Fibroblast of lung (primary cell): ENCODE data around the gene ZDHHC5. TPM values are rescaled to one million over a fixed set of nuclear protein-coding genes. Genes with fewer than 3 reads are reported as not detected.

Source experiments
- DNase-seq, 2 donors: peaks; one replicate each; pipeline versions ENCODE4 v3.0.0 to v3.0.0-alpha.2; 2010; ENCODE audit warnings: low read depth in 2 of 2
- H2AFZ ChIP-seq: 2 replicates; pipeline ENCODE4 v1.5.1; 2012; ENCODE audit warnings: low read length, control low read depth, inconsistent platforms
- H3K27ac ChIP-seq: 2 replicates; pipeline ENCODE4 v1.5.1; 2011; ENCODE audit warnings: low read length, control low read depth; ENCODE audit not compliant: insufficient read depth
- H3K27me3 ChIP-seq: 2 replicates; pipeline ENCODE4 v1.5.1; 2011; ENCODE audit warnings: mild to moderate bottlenecking, low read length; ENCODE audit not compliant: control insufficient read depth, insufficient read depth
- H3K36me3 ChIP-seq: 2 replicates; pipeline ENCODE4 v1.5.1; 2011; ENCODE audit warnings: low read length; ENCODE audit not compliant: control insufficient read depth, insufficient read depth
- H3K4me1 ChIP-seq: 2 replicates; pipeline ENCODE4 v1.5.1; 2011; ENCODE audit warnings: low read length; ENCODE audit not compliant: control insufficient read depth, insufficient read depth; ENCODE audit errors: extremely low read depth
- H3K4me2 ChIP-seq: 2 replicates; pipeline ENCODE4 v1.5.1; 2011; ENCODE audit warnings: low read length, control low read depth; ENCODE audit not compliant: insufficient read depth; ENCODE audit errors: extremely low read depth
- H3K4me3 ChIP-seq, 4 experiments: fragments of 200-600 bp in 1 of 4; sonication (generic) in 1 of 4; replicated peaks in 1 of 4; 2 replicates each; pipeline ENCODE4 v1.5.1; 2011 to 2016; ENCODE audit warnings: low read length in 4 of 4, low read depth in 3 of 4, mild to moderate bottlenecking in 3 of 4, control low read depth in 2 of 4, inconsistent platforms in 1 of 4, mixed read lengths in 1 of 4; ENCODE audit not compliant: insufficient read depth in 1 of 4; ENCODE audit errors: control extremely low read depth in 1 of 4
- H3K79me2 ChIP-seq: 2 replicates; pipeline ENCODE4 v1.5.1; 2012; ENCODE audit warnings: mild to moderate bottlenecking, low read length, inconsistent platforms; ENCODE audit not compliant: control insufficient read depth, insufficient read depth
- H3K9ac ChIP-seq: 2 replicates; pipeline ENCODE4 v1.5.1; 2011; ENCODE audit warnings: mild to moderate bottlenecking, low read length, control low read depth; ENCODE audit not compliant: insufficient read depth
- H3K9me3 ChIP-seq: 2 replicates; pipeline ENCODE4 v1.5.1; 2012; ENCODE audit warnings: low read depth, low read length; ENCODE audit not compliant: control insufficient read depth, insufficient read depth
- H4K20me1 ChIP-seq: 2 replicates; pipeline ENCODE4 v1.5.1; 2011; ENCODE audit warnings: low read length; ENCODE audit not compliant: control insufficient read depth, insufficient read depth; ENCODE audit errors: extremely low read depth
- EZH2 ChIP-seq: IDR thresholded peaks from 2 replicates; pipeline ENCODE4 v1.5.1; 2012; ENCODE audit warnings: low read length, control low read depth, mild to moderate bottlenecking; ENCODE audit errors: missing control alignments
- polyA plus RNA-seq, 2 donors: library from polyadenylated mRNA; depleted of rRNA in 1 of 2; stranded (reverse) in 1 of 2; unstranded in 1 of 2; fragments of >200 nt; gene quantifications; 2 replicates each; pipeline ENCODE4 v1.2.1, GENCODE V29; 2011 to 2012; ENCODE audit warnings: missing spikeins in 1 of 2
- total RNA-seq: library from RNA; depleted of rRNA; stranded (reverse); fragments of >200 nt; gene quantifications from 2 replicates; pipeline ENCODE4 v1.2.1, GENCODE V29; 2014
- TF ChIP-seq, protein P1 (sequence below), 2 donors: IDR thresholded peaks in 1 of 2; conservative IDR thresholded peaks in 1 of 2; 1 replicate in 1 of 2; 2 replicates in 1 of 2; pipeline ENCODE4 v1.5.1; 2011 to 2012; ENCODE audit warnings: low read length in 2 of 2, control low read depth in 1 of 2, inconsistent platforms in 1 of 2, low read depth in 1 of 2, mild to moderate bottlenecking in 1 of 2

ZDHHC5 gene
- total and polyA plus RNA-seq, 2 donors (not counting 1 experiment from before 2014, with no cell fraction given) = 33.9 to 58.9 TPM

DNA sequence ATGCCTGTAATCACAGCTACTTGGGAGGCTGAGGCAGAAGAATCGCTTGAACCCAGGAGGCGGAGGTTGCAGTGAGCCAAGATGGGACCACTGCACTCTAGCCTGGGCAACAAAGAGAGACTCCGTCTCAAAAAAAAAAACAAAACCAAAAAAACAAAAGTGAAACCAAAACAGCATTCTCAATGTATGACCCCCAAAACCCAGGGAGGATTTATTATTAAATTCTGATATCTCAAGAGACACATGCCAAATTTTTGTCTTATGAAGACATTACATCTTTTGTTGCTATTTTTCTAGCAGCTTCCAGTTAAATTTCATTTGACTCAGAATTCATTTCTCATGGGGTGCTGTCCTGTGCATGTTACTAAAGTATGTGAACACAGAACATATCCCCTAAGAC, 15.3 kb upstream of the ZDHHC5 start:
- peaks cover under 1% of the 10 kb centered on the region for H3K79me2 ChIP-seq

DNA sequence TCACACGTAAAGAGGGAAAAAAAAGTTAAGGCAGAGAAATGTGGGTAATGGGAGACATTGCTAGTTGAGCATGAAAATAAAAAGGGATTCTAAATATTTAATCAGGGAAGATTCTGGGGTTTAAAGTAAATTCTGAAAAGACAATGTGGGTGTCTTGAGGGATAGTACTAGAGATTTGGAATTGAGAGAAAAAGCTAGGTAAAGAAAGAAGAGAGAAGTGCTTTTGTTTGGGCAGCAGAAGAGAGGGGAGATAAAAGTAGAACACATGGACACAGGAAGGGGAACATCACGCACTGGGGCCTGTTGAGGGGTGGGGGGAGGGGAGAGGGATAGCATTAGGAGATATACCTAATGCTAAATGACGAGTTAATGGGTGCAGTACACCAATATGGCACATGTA, 14.8 kb upstream of the ZDHHC5 start:
- no peak for TF ChIP-seq EZH2
- TF ChIP-seq, protein P1, sequence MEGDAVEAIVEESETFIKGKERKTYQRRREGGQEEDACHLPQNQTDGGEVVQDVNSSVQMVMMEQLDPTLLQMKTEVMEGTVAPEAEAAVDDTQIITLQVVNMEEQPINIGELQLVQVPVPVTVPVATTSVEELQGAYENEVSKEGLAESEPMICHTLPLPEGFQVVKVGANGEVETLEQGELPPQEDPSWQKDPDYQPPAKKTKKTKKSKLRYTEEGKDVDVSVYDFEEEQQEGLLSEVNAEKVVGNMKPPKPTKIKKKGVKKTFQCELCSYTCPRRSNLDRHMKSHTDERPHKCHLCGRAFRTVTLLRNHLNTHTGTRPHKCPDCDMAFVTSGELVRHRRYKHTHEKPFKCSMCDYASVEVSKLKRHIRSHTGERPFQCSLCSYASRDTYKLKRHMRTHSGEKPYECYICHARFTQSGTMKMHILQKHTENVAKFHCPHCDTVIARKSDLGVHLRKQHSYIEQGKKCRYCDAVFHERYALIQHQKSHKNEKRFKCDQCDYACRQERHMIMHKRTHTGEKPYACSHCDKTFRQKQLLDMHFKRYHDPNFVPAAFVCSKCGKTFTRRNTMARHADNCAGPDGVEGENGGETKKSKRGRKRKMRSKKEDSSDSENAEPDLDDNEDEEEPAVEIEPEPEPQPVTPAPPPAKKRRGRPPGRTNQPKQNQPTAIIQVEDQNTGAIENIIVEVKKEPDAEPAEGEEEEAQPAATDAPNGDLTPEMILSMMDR (conservative IDR thresholded peaks at IDR 0.05 in 1 of 2, IDR thresholded peaks at IDR 0.05 in 1 of 2; ENCODE audit: low read depth in 1 of 2, low read length in 2 of 2) = no peak
- DNase-seq = no peak
- no peaks in the 10 kb centered on the region for H3K36me3 ChIP-seq
- H3K4me3 ChIP-seq = peak overlapping the region in 1 of 4 experiments; percentile 17
- peaks cover 6% of the 10 kb centered on the region for H3K79me2 ChIP-seq
- no peaks in the 10 kb centered on the region for H3K9me3 ChIP-seq
- no peak overlapping the region for H3K9ac ChIP-seq
- H3K27me3 ChIP-seq = peaks cover 3% of the 10 kb centered on the region
- H3K27ac ChIP-seq = no peak overlapping the region
- no peaks in the 10 kb centered on the region for H4K20me1 ChIP-seq
- no peak overlapping the region for H2AFZ ChIP-seq
- H3K4me2 ChIP-seq = peak overlapping the region; percentile 58
- peaks cover 11% of the 10 kb centered on the region for H3K4me1 ChIP-seq

More for the DNA sequence above, 15.3 kb upstream of the ZDHHC5 start:
- H3K4me1 ChIP-seq = peaks cover 14% of the 10 kb centered on the region
- no peaks in the 10 kb centered on the region for H4K20me1 ChIP-seq
- no peak for DNase-seq
- peaks cover 8% of the 10 kb centered on the region for H3K27me3 ChIP-seq
- no peak overlapping the region for H3K9ac ChIP-seq
- H3K36me3 ChIP-seq = no peaks in the 10 kb centered on the region
- peak overlapping the region in 2 of 4 experiments; percentile 17 to 29 for H3K4me3 ChIP-seq
- TF ChIP-seq, protein P1 (conservative IDR thresholded peaks at IDR 0.05 in 1 of 2, IDR thresholded peaks at IDR 0.05 in 1 of 2; ENCODE audit: low read depth in 1 of 2, low read length in 2 of 2) = no peak
- no peak for TF ChIP-seq EZH2
- H2AFZ ChIP-seq = no peak overlapping the region
- peak overlapping the region; percentile 58 for H3K4me2 ChIP-seq
- no peaks in the 10 kb centered on the region for H3K9me3 ChIP-seq
- no peak overlapping the region for H3K27ac ChIP-seq

DNA sequence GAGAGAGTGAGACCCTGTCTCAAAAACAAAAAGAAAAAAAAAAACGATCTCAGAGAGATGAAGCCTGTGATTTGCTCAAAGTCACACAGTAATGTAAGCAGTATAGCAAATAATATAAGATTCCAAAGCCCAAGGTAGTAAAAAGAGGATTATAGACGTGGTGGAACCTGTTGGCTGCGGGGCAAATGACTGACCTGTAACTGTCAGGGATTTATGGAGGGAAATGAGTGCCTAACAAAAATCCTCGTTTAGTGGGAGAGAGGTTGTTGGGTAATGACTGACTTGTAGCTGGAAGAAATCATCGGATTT, 11.1 kb upstream of the ZDHHC5 start:
- peaks cover 18% of the 10 kb centered on the region for H3K79me2 ChIP-seq
- H4K20me1 ChIP-seq = no peaks in the 10 kb centered on the region
- DNase-seq = no peak
- peak overlapping the region; percentile 83 for H3K27ac ChIP-seq
- peak overlapping the region; percentile 78 for H3K9ac ChIP-seq
- peak overlapping the region; percentile 51 to 95 (median 75) for H3K4me3 ChIP-seq
- H3K4me2 ChIP-seq = peak overlapping the region; percentile 91
- H3K4me1 ChIP-seq = peaks cover 4% of the 10 kb centered on the region
- peak overlapping the region; percentile 88 for H2AFZ ChIP-seq
- H3K36me3 ChIP-seq = peaks cover 7% of the 10 kb centered on the region
- no peaks in the 10 kb centered on the region for H3K9me3 ChIP-seq
- no peaks in the 10 kb centered on the region for H3K27me3 ChIP-seq
- TF ChIP-seq EZH2 = no peak
- TF ChIP-seq, protein P1 (conservative IDR thresholded peaks at IDR 0.05 in 1 of 2, IDR thresholded peaks at IDR 0.05 in 1 of 2; ENCODE audit: low read depth in 1 of 2, low read length in 2 of 2) = no peak
